OCI-LY1 (cell line): ENCODE results near the gene RAB30.

ENCODE experiments used
- EZH2 ChIP-seq: fragments of 200-600 bp; sonication (generic), shearing (Covaris generic); IDR thresholded peaks from 2 replicates; pipeline ENCODE4 v1.8.0; 2017; ENCODE audit warnings: borderline replicate concordance, mixed run types, mild to moderate bottlenecking, antibody characterized with exemption, low read length, moderate library complexity, mixed read lengths
- TF ChIP-seq, protein P1 (sequence below): fragments of 200-600 bp; sonication (generic), shearing (Covaris generic); IDR thresholded peaks from 2 replicates; pipeline ENCODE4 v1.5.1; 2017; ENCODE audit warnings: mild to moderate bottlenecking, antibody characterized with exemption, low read length, moderate library complexity, mixed read lengths

GRCh38 chr11:83079820-83080219 lies 8.1 kb upstream of the RAB30 start:
- TF ChIP-seq, protein P1, sequence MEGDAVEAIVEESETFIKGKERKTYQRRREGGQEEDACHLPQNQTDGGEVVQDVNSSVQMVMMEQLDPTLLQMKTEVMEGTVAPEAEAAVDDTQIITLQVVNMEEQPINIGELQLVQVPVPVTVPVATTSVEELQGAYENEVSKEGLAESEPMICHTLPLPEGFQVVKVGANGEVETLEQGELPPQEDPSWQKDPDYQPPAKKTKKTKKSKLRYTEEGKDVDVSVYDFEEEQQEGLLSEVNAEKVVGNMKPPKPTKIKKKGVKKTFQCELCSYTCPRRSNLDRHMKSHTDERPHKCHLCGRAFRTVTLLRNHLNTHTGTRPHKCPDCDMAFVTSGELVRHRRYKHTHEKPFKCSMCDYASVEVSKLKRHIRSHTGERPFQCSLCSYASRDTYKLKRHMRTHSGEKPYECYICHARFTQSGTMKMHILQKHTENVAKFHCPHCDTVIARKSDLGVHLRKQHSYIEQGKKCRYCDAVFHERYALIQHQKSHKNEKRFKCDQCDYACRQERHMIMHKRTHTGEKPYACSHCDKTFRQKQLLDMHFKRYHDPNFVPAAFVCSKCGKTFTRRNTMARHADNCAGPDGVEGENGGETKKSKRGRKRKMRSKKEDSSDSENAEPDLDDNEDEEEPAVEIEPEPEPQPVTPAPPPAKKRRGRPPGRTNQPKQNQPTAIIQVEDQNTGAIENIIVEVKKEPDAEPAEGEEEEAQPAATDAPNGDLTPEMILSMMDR, result no peak
- no peak for TF ChIP-seq EZH2
